ENCODE results near the gene PLD5.

GRCh38 chr1:242034392-242034791, 490.1 kb downstream of the PLD5 start:
- no peak for TF ChIP-seq RAD21 (IDR thresholded peaks at IDR 0.05)
- TF ChIP-seq YY1 (IDR thresholded peaks at IDR 0.05): no peak
- no peak for TF ChIP-seq CTCF (IDR thresholded peaks at IDR 0.05; ENCODE audit: low read depth, low read length, missing input control)
- no peak for TF ChIP-seq ZBTB33 (IDR thresholded peaks at IDR 0.05)
- TF ChIP-seq GABPA (IDR thresholded peaks at IDR 0.05 in 1 of 2, conservative IDR thresholded peaks at IDR 0.05 in 1 of 2): no peak
- TF ChIP-seq JUND (IDR thresholded peaks at IDR 0.05): no peak
- TF ChIP-seq TAF1 (conservative IDR thresholded peaks at IDR 0.05): no peak
- TF ChIP-seq REST (IDR thresholded peaks at IDR 0.05): no peak
- no peak for TF ChIP-seq FOXA1 (IDR thresholded peaks at IDR 0.05)
- no peak for TF ChIP-seq MAX (IDR thresholded peaks at IDR 0.05)
- TF ChIP-seq SP1 (IDR thresholded peaks at IDR 0.05): no peak
- TF ChIP-seq HNF4G (IDR thresholded peaks at IDR 0.05): no peak

All from liver (tissue), 3 donors.